ENCODE measurements around the gene ANKFY1.
"Not testable (repeated sequence)": the region's sequence is repeated elsewhere in the genome, so short reads cannot be mapped to it uniquely, and the experiment has no call there.

ANKFY1 gene

GRCh38 chr17:4258867-4259266 lies 4.9 kb downstream of the ANKFY1 start:
- no peak for DNase-seq

- DNase-seq: no peak
Observed at GRCh38 chr17:4256952-4257351, 6.8 kb downstream of the ANKFY1 start.

GRCh38 chr17:4255271-4255670 lies 8.5 kb downstream of the ANKFY1 start:
- DNase-seq: not testable (repeated sequence)

- DNase-seq: no peak
Observed at GRCh38 chr17:4250887-4251286, 12.9 kb downstream of the ANKFY1 start.

GRCh38 chr17:4249452-4250029 lies 14.2 kb downstream of the ANKFY1 start:
- DNase-seq: no peak

- DNase-seq: no peak
Observed at GRCh38 chr17:4248504-4249277, 15.1 kb downstream of the ANKFY1 start.

- no peak for DNase-seq
Observed at GRCh38 chr17:4247971-4248388, 15.8 kb downstream of the ANKFY1 start.

- no peak for DNase-seq
Observed at GRCh38 chr17:4247361-4247970, 16.3 kb downstream of the ANKFY1 start.

- no peak for DNase-seq
Observed at GRCh38 chr17:4246674-4247073, 17.1 kb downstream of the ANKFY1 start.

- DNase-seq: no peak
Observed at GRCh38 chr17:4241535-4241934, 22.2 kb downstream of the ANKFY1 start.

- DNase-seq: no peak
Observed at GRCh38 chr17:4236456-4236855, 27.3 kb downstream of the ANKFY1 start.

GRCh38 chr17:4235372-4236279 lies 28.2 kb downstream of the ANKFY1 start:
- no peak for DNase-seq

- no peak for DNase-seq
Observed at GRCh38 chr17:4234401-4234800, 29.4 kb downstream of the ANKFY1 start.

- no peak for DNase-seq
Observed at GRCh38 chr17:4233668-4234258, 30.0 kb downstream of the ANKFY1 start.

GRCh38 chr17:4232168-4232813 lies 31.5 kb downstream of the ANKFY1 start:
- DNase-seq: no peak

GRCh38 chr17:4229627-4230541 lies 33.9 kb downstream of the ANKFY1 start:
- DNase-seq: no peak

GRCh38 chr17:4221899-4222659 lies 41.7 kb downstream of the ANKFY1 start:
- no peak for DNase-seq

- DNase-seq: no peak
Observed at GRCh38 chr17:4221163-4221562, 42.6 kb downstream of the ANKFY1 start.

GRCh38 chr17:4220655-4221054 lies 43.1 kb downstream of the ANKFY1 start:
- DNase-seq: no peak

GRCh38 chr17:4219241-4219640 lies 44.5 kb downstream of the ANKFY1 start:
- no peak for DNase-seq

Measured in stimulated activated CD4-positive, alpha-beta T cell treated with anti-CD3 and anti-CD28 coated beads, Interleukin-15, amount 100 ng/mL, for 24 hours (primary cell).